ENCODE results near the gene KIAA1671.

- no peak for TF ChIP-seq CTCF (IDR thresholded peaks at IDR 0.05)
- no peak for TF ChIP-seq EZH2 (IDR thresholded peaks at IDR 0.05; ENCODE audit: borderline replicate concordance, insufficient read depth, low read depth, low read length, poor library complexity, severe bottlenecking)
Observed at GRCh38 chr22:25061605-25062376, 109.3 kb downstream of the KIAA1671 start.
